ENCODE data around the gene PSMC3IP.

DNA sequence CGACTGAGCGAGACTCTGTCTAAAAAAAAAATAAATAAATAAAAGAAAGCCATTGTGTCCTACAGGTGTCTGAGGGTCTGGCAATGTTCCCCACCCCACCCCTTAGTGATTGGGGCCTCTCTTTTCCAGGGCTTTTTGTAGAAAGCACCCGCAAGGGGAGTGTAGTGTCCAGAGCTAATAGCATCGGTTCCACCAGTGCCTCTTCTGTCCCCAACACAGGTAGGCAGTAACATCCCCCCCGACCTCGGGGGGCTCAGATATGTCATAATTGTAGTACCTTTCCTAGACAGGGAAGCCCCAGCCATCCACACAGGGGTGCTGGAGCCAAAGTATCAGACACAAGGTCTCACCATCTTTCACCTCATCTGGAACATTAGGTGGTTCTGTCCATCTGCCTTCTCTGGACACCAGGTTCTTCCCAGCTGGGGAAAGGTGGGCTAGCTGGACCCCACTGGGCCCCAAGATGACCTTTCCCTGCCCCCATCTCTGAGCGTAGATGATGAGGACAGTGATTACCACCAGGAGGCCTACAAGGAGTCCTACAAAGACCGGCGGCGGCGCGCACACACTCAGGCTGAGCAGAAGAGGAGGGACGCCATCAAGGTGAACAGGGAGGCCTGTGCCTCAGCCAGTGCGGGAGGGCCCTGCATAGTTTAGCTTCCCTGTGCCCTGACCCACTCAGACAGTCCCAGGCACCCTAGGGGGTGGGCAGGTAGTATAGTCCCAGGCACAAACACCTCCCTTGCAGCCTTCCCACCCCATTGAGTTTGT, 9.0 kb downstream of the PSMC3IP start:
- TF ChIP-seq, protein P1, sequence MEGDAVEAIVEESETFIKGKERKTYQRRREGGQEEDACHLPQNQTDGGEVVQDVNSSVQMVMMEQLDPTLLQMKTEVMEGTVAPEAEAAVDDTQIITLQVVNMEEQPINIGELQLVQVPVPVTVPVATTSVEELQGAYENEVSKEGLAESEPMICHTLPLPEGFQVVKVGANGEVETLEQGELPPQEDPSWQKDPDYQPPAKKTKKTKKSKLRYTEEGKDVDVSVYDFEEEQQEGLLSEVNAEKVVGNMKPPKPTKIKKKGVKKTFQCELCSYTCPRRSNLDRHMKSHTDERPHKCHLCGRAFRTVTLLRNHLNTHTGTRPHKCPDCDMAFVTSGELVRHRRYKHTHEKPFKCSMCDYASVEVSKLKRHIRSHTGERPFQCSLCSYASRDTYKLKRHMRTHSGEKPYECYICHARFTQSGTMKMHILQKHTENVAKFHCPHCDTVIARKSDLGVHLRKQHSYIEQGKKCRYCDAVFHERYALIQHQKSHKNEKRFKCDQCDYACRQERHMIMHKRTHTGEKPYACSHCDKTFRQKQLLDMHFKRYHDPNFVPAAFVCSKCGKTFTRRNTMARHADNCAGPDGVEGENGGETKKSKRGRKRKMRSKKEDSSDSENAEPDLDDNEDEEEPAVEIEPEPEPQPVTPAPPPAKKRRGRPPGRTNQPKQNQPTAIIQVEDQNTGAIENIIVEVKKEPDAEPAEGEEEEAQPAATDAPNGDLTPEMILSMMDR (IDR thresholded peaks at IDR 0.05), result no peak
- no peak for TF ChIP-seq POLR2A (IDR thresholded peaks at IDR 0.05)
- no peak for TF ChIP-seq EP300 (IDR thresholded peaks at IDR 0.05)
- no peak for TF ChIP-seq POLR2AphosphoS5 (IDR thresholded peaks at IDR 0.05)

All from suprapubic skin (tissue), 4 donors.